HEK293 (cell line): ENCODE data around the gene MALAT1.
A peak's percentile ranks its signal among the peaks of the same experiment; 100 is the strongest.

Source experiments
- GLI2 ChIP-seq: fragments of 450-650 bp; formaldehyde crosslinking; IDR thresholded peaks from 2 replicates; pipeline ENCODE4; 2017; ENCODE audit warnings: missing biosample characterization, missing genetic modification characterization, low read depth, borderline replicate concordance
- GLIS2 ChIP-seq: fragments of 450-650 bp; formaldehyde crosslinking; IDR thresholded peaks from 2 replicates; pipeline ENCODE4 v1.5.1; 2016; ENCODE audit warnings: missing biosample characterization, missing genetic modification characterization
- HOXD13 ChIP-seq: sonication (generic); formaldehyde crosslinking; IDR thresholded peaks from 2 replicates; pipeline ENCODE4 v1.8.0; 2022; ENCODE audit warnings: missing genetic modification reagents, borderline replicate concordance
- SCRT1 ChIP-seq: fragments of 450-650 bp; formaldehyde crosslinking; IDR thresholded peaks from 2 replicates; pipeline ENCODE4 v1.5.1; 2016; ENCODE audit warnings: missing biosample characterization, missing genetic modification characterization, borderline replicate concordance
- SP3 ChIP-seq: fragments of 450-650 bp; formaldehyde crosslinking; IDR thresholded peaks from 2 replicates; pipeline ENCODE4 v1.5.1; 2016; ENCODE audit warnings: missing biosample characterization, missing genetic modification characterization
- ZBTB11 ChIP-seq: fragments of 450-650 bp; formaldehyde crosslinking; conservative IDR thresholded peaks from 2 replicates; pipeline ENCODE4 v1.5.1; 2016; ENCODE audit warnings: low read depth, missing biosample characterization, missing genetic modification characterization
- ZBTB17 ChIP-seq: fragments of 450-650 bp; formaldehyde crosslinking; IDR thresholded peaks from 2 replicates; pipeline ENCODE4 v1.5.1; 2016; ENCODE audit warnings: missing biosample characterization, missing genetic modification characterization
- ZBTB7A ChIP-seq: fragments of 450-650 bp; formaldehyde crosslinking; IDR thresholded peaks from 2 replicates; pipeline ENCODE4 v1.5.1; 2016; ENCODE audit warnings: low read depth, missing biosample characterization, missing genetic modification characterization
- ZEB2 ChIP-seq: fragments of 450-650 bp; formaldehyde crosslinking; IDR thresholded peaks from 2 replicates; pipeline ENCODE4 v1.5.1; 2016; ENCODE audit warnings: missing biosample characterization, missing genetic modification characterization
- ZFHX2 ChIP-seq: fragments of 450-650 bp; formaldehyde crosslinking; conservative IDR thresholded peaks from 2 replicates; pipeline ENCODE4 v1.5.1; 2016; ENCODE audit warnings: missing biosample characterization, missing genetic modification characterization
- ZIC2 ChIP-seq: fragments of 450-650 bp; formaldehyde crosslinking; IDR thresholded peaks from 2 replicates; pipeline ENCODE4 v1.5.1; 2016; ENCODE audit warnings: missing biosample characterization, missing genetic modification characterization
- ZNF114 ChIP-seq: fragments of 450-650 bp; formaldehyde crosslinking; IDR thresholded peaks from 2 replicates; pipeline ENCODE4 v1.5.0; 2017; ENCODE audit warnings: missing biosample characterization, missing genetic modification characterization
- ZNF140 ChIP-seq: fragments of 450-650 bp; formaldehyde crosslinking; IDR thresholded peaks from 2 replicates; pipeline ENCODE4 v1.5.1; 2016; ENCODE audit warnings: missing biosample characterization, missing genetic modification characterization
- ZNF174 ChIP-seq: fragments of 450-650 bp; formaldehyde crosslinking; IDR thresholded peaks from 2 replicates; pipeline ENCODE4 v1.5.0; 2017; ENCODE audit warnings: missing biosample characterization, mild to moderate bottlenecking, missing genetic modification characterization
- ZNF175 ChIP-seq: fragments of 450-650 bp; formaldehyde crosslinking; IDR thresholded peaks from 2 replicates; pipeline ENCODE4 v1.5.1; 2016; ENCODE audit warnings: missing biosample characterization, missing genetic modification characterization
- ZNF266 ChIP-seq: fragments of 450-650 bp; formaldehyde crosslinking; IDR thresholded peaks from 2 replicates; pipeline ENCODE4 v1.5.1; 2016; ENCODE audit warnings: missing biosample characterization, missing genetic modification characterization, low read depth
- ZNF366 ChIP-seq: fragments of 450-650 bp; formaldehyde crosslinking; conservative IDR thresholded peaks from 2 replicates; pipeline ENCODE4 v1.5.1; 2016; ENCODE audit warnings: missing biosample characterization, missing genetic modification characterization
- ZNF416 ChIP-seq: fragments of 450-650 bp; formaldehyde crosslinking; IDR thresholded peaks from 2 replicates; pipeline ENCODE4 v1.5.1; 2016; ENCODE audit warnings: missing biosample characterization, missing genetic modification characterization
- ZNF426 ChIP-seq: fragments of 450-650 bp; formaldehyde crosslinking; IDR thresholded peaks from 2 replicates; pipeline ENCODE4 v1.5.1; 2017; ENCODE audit warnings: missing biosample characterization, missing genetic modification characterization, mild to moderate bottlenecking, inconsistent platforms, moderate library complexity
- ZNF530 ChIP-seq: fragments of 450-650 bp; formaldehyde crosslinking; IDR thresholded peaks from 2 replicates; pipeline ENCODE4 v1.5.1; 2016; ENCODE audit warnings: low read depth, missing biosample characterization, missing genetic modification characterization
- ZNF548 ChIP-seq: fragments of 450-650 bp; formaldehyde crosslinking; IDR thresholded peaks from 2 replicates; pipeline ENCODE4 v1.5.1; 2016; ENCODE audit warnings: missing biosample characterization, missing genetic modification characterization
- ZNF571 ChIP-seq: fragments of 450-650 bp; formaldehyde crosslinking; IDR thresholded peaks from 2 replicates; pipeline ENCODE4 v1.5.0; 2017; ENCODE audit warnings: missing biosample characterization, missing genetic modification characterization
- ZNF585B ChIP-seq: fragments of 450-650 bp; formaldehyde crosslinking; IDR thresholded peaks from 2 replicates; pipeline ENCODE4 v1.5.1; 2016; ENCODE audit warnings: missing biosample characterization, missing genetic modification characterization
- ZNF600 ChIP-seq: fragments of 450-650 bp; formaldehyde crosslinking; IDR thresholded peaks from 2 replicates; pipeline ENCODE4 v1.5.1; 2016; ENCODE audit warnings: missing biosample characterization, missing genetic modification characterization
- ZNF624 ChIP-seq: fragments of 450-650 bp; formaldehyde crosslinking; IDR thresholded peaks from 2 replicates; pipeline ENCODE4 v1.5.1; 2017; ENCODE audit warnings: missing biosample characterization, missing genetic modification characterization
- ZNF677 ChIP-seq: fragments of 450-650 bp; IDR thresholded peaks from 2 replicates; pipeline ENCODE4 v1.5.0; 2018; ENCODE audit warnings: missing biosample characterization, mild to moderate bottlenecking, missing genetic modification characterization, moderate library complexity
- ZNF747 ChIP-seq: fragments of 450-650 bp; formaldehyde crosslinking; IDR thresholded peaks from 2 replicates; pipeline ENCODE4 v1.5.1; 2016; ENCODE audit warnings: missing biosample characterization, missing genetic modification characterization
- ZNF791 ChIP-seq: fragments of 450-650 bp; formaldehyde crosslinking; IDR thresholded peaks from 2 replicates; pipeline ENCODE4 v1.5.1; 2016; ENCODE audit warnings: missing biosample characterization, missing genetic modification characterization
- ZNF792 ChIP-seq: fragments of 450-650 bp; formaldehyde crosslinking; IDR thresholded peaks from 2 replicates; pipeline ENCODE4 v1.5.1; 2016; ENCODE audit warnings: missing biosample characterization, missing genetic modification characterization
- ZNF830 ChIP-seq: fragments of 450-650 bp; IDR thresholded peaks from 2 replicates; pipeline ENCODE4 v1.5.0; 2018; ENCODE audit warnings: missing biosample characterization, missing genetic modification characterization, low read depth, mild to moderate bottlenecking, moderate library complexity
- ZSCAN30 ChIP-seq: fragments of 450-650 bp; IDR thresholded peaks from 2 replicates; pipeline ENCODE4 v1.5.1; 2018; ENCODE audit warnings: missing biosample characterization, mild to moderate bottlenecking, missing genetic modification characterization, moderate library complexity
- TF ChIP-seq, protein P1 (sequence below): fragments of 450-650 bp; formaldehyde crosslinking; IDR thresholded peaks from 2 replicates; pipeline ENCODE4 v1.5.1; 2016; ENCODE audit warnings: missing biosample characterization, missing genetic modification characterization
- TF ChIP-seq, protein P2 (sequence below): fragments of 450-650 bp; formaldehyde crosslinking; optimal IDR thresholded peaks from 2 replicates; pipeline ENCODE3; 2016; ENCODE audit warnings: missing biosample characterization, mild to moderate bottlenecking, missing genetic modification characterization
- TF ChIP-seq, protein P3 (sequence below): IDR thresholded peaks from 2 replicates; pipeline ENCODE4 v1.6.1; 2011; ENCODE audit warnings: mild to moderate bottlenecking, low read depth, low read length, borderline replicate concordance

MALAT1 gene

GRCh38 chr11:65497141-65498041, 1.5 kb upstream of the MALAT1 start (continued):
- TF ChIP-seq ZNF366 (tag by site-specific recombination) (0 out of 2 replicates have a peak, but pooled peaks have one; percentile 24), ZNF426 (tag by site-specific recombination) (no peak), ZNF175 (no peak), ZNF624 (no peak), ZBTB11 (peak; percentile 24; the same call in 1 of the 2 replicates), ZNF266 (tag by site-specific recombination) (no peak), ZNF792 (tag by site-specific recombination) (no peak), ZNF530 (tag by site-specific recombination) (no peak), SCRT1 (tag by site-specific recombination) (peak; percentile 80; the same call in 1 of the 2 replicates), ZNF830 (no peak), ZNF747 (tag by site-specific recombination) (no peak), ZNF600 (tag by site-specific recombination) (peak; percentile 71; the same call in 1 of the 2 replicates), ZNF416 (no peak), ZNF548 (tag by site-specific recombination) (no peak), HOXD13 (CRISPR knock-in tag) (no peak), GLI2 (no peak), ZNF791 (tag by site-specific recombination) (no peak), ZBTB7A (tag by site-specific recombination) (0 out of 2 replicates have a peak, but pooled peaks have one; percentile 33), ZNF677 (no peak), SP3 (tag by site-specific recombination) (peak; percentile 85), ZNF140 (no peak), ZEB2 (tag by site-specific recombination) (peak; percentile 96), ZNF571 (tag by site-specific recombination) (no peak), ZNF114 (tag by site-specific recombination) (no peak), GLIS2 (tag by site-specific recombination) (peak; percentile 90), ZIC2 (tag by site-specific recombination) (no peak), ZNF585B (tag by site-specific recombination) (no peak), ZBTB17 (peak; percentile 44; the same call in 1 of the 2 replicates), ZFHX2 (tag by site-specific recombination) (peak; percentile 92), ZSCAN30 (peak; percentile 94), ZNF174 (no peak)
- TF ChIP-seq, protein P1, sequence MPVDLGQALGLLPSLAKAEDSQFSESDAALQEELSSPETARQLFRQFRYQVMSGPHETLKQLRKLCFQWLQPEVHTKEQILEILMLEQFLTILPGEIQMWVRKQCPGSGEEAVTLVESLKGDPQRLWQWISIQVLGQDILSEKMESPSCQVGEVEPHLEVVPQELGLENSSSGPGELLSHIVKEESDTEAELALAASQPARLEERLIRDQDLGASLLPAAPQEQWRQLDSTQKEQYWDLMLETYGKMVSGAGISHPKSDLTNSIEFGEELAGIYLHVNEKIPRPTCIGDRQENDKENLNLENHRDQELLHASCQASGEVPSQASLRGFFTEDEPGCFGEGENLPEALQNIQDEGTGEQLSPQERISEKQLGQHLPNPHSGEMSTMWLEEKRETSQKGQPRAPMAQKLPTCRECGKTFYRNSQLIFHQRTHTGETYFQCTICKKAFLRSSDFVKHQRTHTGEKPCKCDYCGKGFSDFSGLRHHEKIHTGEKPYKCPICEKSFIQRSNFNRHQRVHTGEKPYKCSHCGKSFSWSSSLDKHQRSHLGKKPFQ (tag by site-specific recombination) = no peak
- TF ChIP-seq, protein P2, sequence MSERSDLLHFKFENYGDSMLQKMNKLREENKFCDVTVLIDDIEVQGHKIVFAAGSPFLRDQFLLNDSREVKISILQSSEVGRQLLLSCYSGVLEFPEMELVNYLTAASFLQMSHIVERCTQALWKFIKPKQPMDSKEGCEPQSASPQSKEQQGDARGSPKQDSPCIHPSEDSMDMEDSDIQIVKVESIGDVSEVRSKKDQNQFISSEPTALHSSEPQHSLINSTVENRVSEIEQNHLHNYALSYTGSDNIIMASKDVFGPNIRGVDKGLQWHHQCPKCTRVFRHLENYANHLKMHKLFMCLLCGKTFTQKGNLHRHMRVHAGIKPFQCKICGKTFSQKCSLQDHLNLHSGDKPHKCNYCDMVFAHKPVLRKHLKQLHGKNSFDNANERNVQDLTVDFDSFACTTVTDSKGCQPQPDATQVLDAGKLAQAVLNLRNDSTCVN (tag by site-specific recombination) = peak; percentile 93
- TF ChIP-seq, protein P3, sequence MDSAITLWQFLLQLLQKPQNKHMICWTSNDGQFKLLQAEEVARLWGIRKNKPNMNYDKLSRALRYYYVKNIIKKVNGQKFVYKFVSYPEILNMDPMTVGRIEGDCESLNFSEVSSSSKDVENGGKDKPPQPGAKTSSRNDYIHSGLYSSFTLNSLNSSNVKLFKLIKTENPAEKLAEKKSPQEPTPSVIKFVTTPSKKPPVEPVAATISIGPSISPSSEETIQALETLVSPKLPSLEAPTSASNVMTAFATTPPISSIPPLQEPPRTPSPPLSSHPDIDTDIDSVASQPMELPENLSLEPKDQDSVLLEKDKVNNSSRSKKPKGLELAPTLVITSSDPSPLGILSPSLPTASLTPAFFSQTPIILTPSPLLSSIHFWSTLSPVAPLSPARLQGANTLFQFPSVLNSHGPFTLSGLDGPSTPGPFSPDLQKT = no peak
